Measurements from ENCODE around the gene H1-8. TPM values are rescaled to one million over a fixed set of nuclear protein-coding genes. Genes with fewer than 3 reads are reported as not detected.

The H1-8 gene
- total RNA-seq, 2 donors from 2014 or later: not detected

GRCh38 chr3:129536374-129536667 lies 6.7 kb upstream of the H1-8 start:
- no peaks in the 10 kb centered on the region for H3K27me3 ChIP-seq (replicated peaks; ENCODE audit: insufficient read depth)
- H3K4me1 ChIP-seq (replicated peaks): no peaks in the 10 kb centered on the region
- TF ChIP-seq CTCF (IDR thresholded peaks at IDR 0.05) (no peak), POLR2AphosphoS5 (IDR thresholded peaks at IDR 0.05) (no peak), POLR2A (IDR thresholded peaks at IDR 0.05) (no peak)
- H3K9me3 ChIP-seq: no peaks in the 10 kb centered on the region
- H3K27ac ChIP-seq: no peak overlapping the region
- WGBS: 79% methylated on average over 2 of the region's 2 CpGs
- intact Hi-C loops (cut with DNase I): no loop called here
- no peak for DNase-seq (ENCODE audit: low spot score)
- no peak overlapping the region for H3K4me3 ChIP-seq
- no peaks in the 10 kb centered on the region for H3K36me3 ChIP-seq

- H3K27ac ChIP-seq: no peak overlapping the region
- WGBS: 76% methylated on average over 3 of the region's 3 CpGs
- no peaks in the 10 kb centered on the region for H3K9me3 ChIP-seq
- intact Hi-C loops (cut with DNase I): no loop called here
- H3K4me1 ChIP-seq (replicated peaks): no peaks in the 10 kb centered on the region
- TF ChIP-seq POLR2A (IDR thresholded peaks at IDR 0.05) (no peak), CTCF (IDR thresholded peaks at IDR 0.05) (no peak), POLR2AphosphoS5 (IDR thresholded peaks at IDR 0.05) (no peak)
- H3K4me3 ChIP-seq: no peak overlapping the region
- no peaks in the 10 kb centered on the region for H3K36me3 ChIP-seq
- no peak for DNase-seq (ENCODE audit: low spot score)
- no peaks in the 10 kb centered on the region for H3K27me3 ChIP-seq (replicated peaks; ENCODE audit: insufficient read depth)
These were observed 6.2 kb upstream of the H1-8 start for GRCh38 chr3:129536804-129537203.

GRCh38 chr3:129539206-129539605 lies 3.8 kb upstream of the H1-8 start:
- no peaks in the 10 kb centered on the region for H3K36me3 ChIP-seq
- no peaks in the 10 kb centered on the region for H3K9me3 ChIP-seq
- DNase-seq (ENCODE audit: low spot score): no peak
- no peak overlapping the region for H3K27ac ChIP-seq
- WGBS: 71% methylated on average over 8 of the region's 8 CpGs
- no peak overlapping the region for H3K4me3 ChIP-seq
- intact Hi-C loops (cut with DNase I): no loop called here
- TF ChIP-seq CTCF (IDR thresholded peaks at IDR 0.05) (no peak), POLR2A (IDR thresholded peaks at IDR 0.05) (no peak), POLR2AphosphoS5 (IDR thresholded peaks at IDR 0.05) (no peak)
- no peaks in the 10 kb centered on the region for H3K27me3 ChIP-seq (replicated peaks; ENCODE audit: insufficient read depth)
- H3K4me1 ChIP-seq (replicated peaks): no peaks in the 10 kb centered on the region

GRCh38 chr3:129540776-129541516 lies 2.0 kb upstream of the H1-8 start:
- Histone ChIP-seq H3K9me3 (no peaks in the 10 kb centered on the region), H3K4me1 (replicated peaks) (no peaks in the 10 kb centered on the region), H3K36me3 (no peaks in the 10 kb centered on the region), H3K27me3 (replicated peaks; ENCODE audit: insufficient read depth) (no peaks in the 10 kb centered on the region), H3K27ac (no peak overlapping the region), H3K4me3 (no peak overlapping the region)
- no peak for DNase-seq (ENCODE audit: low spot score)
- 90% methylated on average over 11 of the region's 11 CpGs for WGBS
- TF ChIP-seq POLR2AphosphoS5 (IDR thresholded peaks at IDR 0.05): no peak
- TF ChIP-seq POLR2A (IDR thresholded peaks at IDR 0.05): no peak
- TF ChIP-seq CTCF (IDR thresholded peaks at IDR 0.05): no peak
- intact Hi-C loops (cut with DNase I): no loop called here

- no peaks in the 10 kb centered on the region for H3K9me3 ChIP-seq
- no peak overlapping the region for H3K27ac ChIP-seq
- no peak overlapping the region for H3K4me3 ChIP-seq
- 100% methylated on average over 5 of the region's 5 CpGs for WGBS
- TF ChIP-seq POLR2AphosphoS5 (IDR thresholded peaks at IDR 0.05) (no peak), POLR2A (IDR thresholded peaks at IDR 0.05) (no peak), CTCF (IDR thresholded peaks at IDR 0.05) (no peak)
- intact Hi-C loops (cut with DNase I): no loop called here
- no peaks in the 10 kb centered on the region for H3K36me3 ChIP-seq
- no peaks in the 10 kb centered on the region for H3K4me1 ChIP-seq (replicated peaks)
- H3K27me3 ChIP-seq (replicated peaks; ENCODE audit: insufficient read depth): no peaks in the 10 kb centered on the region
- DNase-seq (ENCODE audit: low spot score): no peak
These were observed 228 bp upstream of the H1-8 start for GRCh38 chr3:129542747-129543146.

Measured in prostate gland (tissue), 2 donors.